SK-N-SH (cell line): Measurements from ENCODE around the gene ARF5. TPM values are rescaled to one million over a fixed set of nuclear protein-coding genes. Genes with fewer than 3 reads are reported as not detected.

Experiments used
- CTCF ChIA-PET: fragments of 300-600, 350-600 bp; formaldehyde crosslinking; extraction: SDS; loops from one replicate; lab custom pipeline; 2021; lab: Yijun Ruan, JAX
- POLR2A ChIA-PET: fragments of 350-600 bp; sonication (Branson Sonifier 250); formaldehyde crosslinking; extraction: SDS; loops from one replicate; lab custom pipeline; 2020; ENCODE audit warnings: antibody characterized with exemption, inconsistent platforms; lab: Yijun Ruan, JAX
- DNase-seq: peaks from one replicate; pipeline ENCODE4 v3.0.0; 2012
- H2AFZ ChIP-seq: fragments of 200-600 bp; sonication (generic); 2 replicates; pipeline ENCODE4 v1.8.1; 2016; ENCODE audit warnings: antibody characterized with exemption, mild to moderate bottlenecking, low read depth
- H3F3A ChIP-seq: fragments of 200-600 bp; sonication (generic); replicated peaks from 2 replicates; pipeline ENCODE3; 2016; ENCODE audit warnings: antibody characterized with exemption, mild to moderate bottlenecking; ENCODE audit not compliant: insufficient read depth
- H3K27ac ChIP-seq, 2 experiments: fragments of 200-500 bp in 1 of 2; fragments of 200-600 bp in 1 of 2; sonication (Bioruptor generic) in 1 of 2; sonication (generic), shearing (Covaris generic) in 1 of 2; 2 replicates each; pipeline versions ENCODE4 v1.5.1 to v1.6.1; 2014 to 2016; ENCODE audit warnings: low read depth in 2 of 2, inconsistent platforms in 1 of 2, low read length in 1 of 2, mild to moderate bottlenecking in 1 of 2, mixed read lengths in 1 of 2
- H3K27me3 ChIP-seq: fragments of 200-600 bp; sonication (generic), shearing (Covaris generic); 2 replicates; pipeline ENCODE4 v1.6.1; 2016; ENCODE audit warnings: mixed run types; ENCODE audit not compliant: insufficient read depth
- H3K36me3 ChIP-seq, 2 experiments: fragments of 200-500 bp in 1 of 2; fragments of 200-600 bp in 1 of 2; sonication (Bioruptor generic) in 1 of 2; sonication (generic) in 1 of 2; replicated peaks in 1 of 2; 2 replicates each; pipeline versions ENCODE3 to v1.5.1; 2014 to 2016; ENCODE audit warnings: low read length in 1 of 2, mild to moderate bottlenecking in 1 of 2; ENCODE audit not compliant: insufficient read depth in 2 of 2, control insufficient read depth in 1 of 2
- H3K4me1 ChIP-seq, 2 experiments: fragments of 200-500 bp in 1 of 2; fragments of 200-600 bp in 1 of 2; sonication (Bioruptor generic) in 1 of 2; sonication (generic), shearing (Covaris generic) in 1 of 2; 2 replicates each; pipeline versions ENCODE4 v1.5.1 to v1.6.1; 2014 to 2016; ENCODE audit warnings: low read depth in 1 of 2, low read length in 1 of 2, mixed run types in 1 of 2; ENCODE audit not compliant: insufficient read depth in 2 of 2, control insufficient read depth in 1 of 2
- H3K4me2 ChIP-seq: fragments of 200-600 bp; sonication (generic), shearing (Covaris generic); 2 replicates; pipeline ENCODE4 v1.6.1; 2017; ENCODE audit warnings: mixed run types
- H3K4me3 ChIP-seq, 2 experiments: fragments of 200-500 bp in 1 of 2; fragments of 200-600 bp in 1 of 2; sonication (Bioruptor generic) in 1 of 2; sonication (generic), shearing (Covaris generic) in 1 of 2; 2 replicates each; pipeline versions ENCODE4 v1.5.1 to v1.8.1; 2014 to 2016; ENCODE audit warnings: low read depth in 2 of 2, inconsistent platforms in 1 of 2, low read length in 1 of 2, mild to moderate bottlenecking in 1 of 2, mixed read lengths in 1 of 2, moderate library complexity in 1 of 2
- H3K79me2 ChIP-seq: fragments of 200-600 bp; sonication (generic); 2 replicates; pipeline ENCODE4 v1.8.1; 2017; ENCODE audit warnings: mild to moderate bottlenecking; ENCODE audit not compliant: insufficient read depth
- H3K9ac ChIP-seq: fragments of 200-600 bp; sonication (generic); 2 replicates; pipeline ENCODE4 v1.6.1; 2017; ENCODE audit warnings: mixed run types
- H3K9me2 ChIP-seq: fragments of 200-600 bp; sonication (generic); 2 replicates; pipeline ENCODE4 v1.6.1; 2017; ENCODE audit warnings: mixed run types
- H3K9me3 ChIP-seq: fragments of 200-600 bp; sonication (generic); 2 replicates; pipeline ENCODE4 v1.6.1; 2017; ENCODE audit warnings: mixed run types, mild to moderate bottlenecking, moderate library complexity
- H4K20me1 ChIP-seq: fragments of 200-600 bp; sonication (generic); 2 replicates; pipeline ENCODE4 v1.6.1; 2017; ENCODE audit warnings: mild to moderate bottlenecking, mixed run types; ENCODE audit not compliant: insufficient read depth
- CHD2 ChIP-seq: fragments of 150-350 bp; IDR thresholded peaks from 2 replicates; pipeline ENCODE4 v1.6.1; 2018; ENCODE audit warnings: low read length; ENCODE audit not compliant: partially characterized antibody
- ELF1 ChIP-seq: IDR thresholded peaks from 2 replicates; pipeline ENCODE4 v1.4.0; 2012
- EZH2phosphoT487 ChIP-seq: fragments of 200-600 bp; sonication (generic); IDR thresholded peaks from 2 replicates; pipeline ENCODE4 v1.6.1; 2017; ENCODE audit warnings: low read depth, mixed run types, mild to moderate bottlenecking, antibody characterized with exemption, moderate library complexity, borderline replicate concordance
- FOSL2 ChIP-seq: IDR thresholded peaks from 2 replicates; pipeline ENCODE4 v1.4.0; 2012; ENCODE audit warnings: low read depth, mild to moderate bottlenecking, moderate library complexity, borderline replicate concordance
- GATA2 ChIP-seq: sonication (generic); formaldehyde crosslinking; IDR thresholded peaks from 2 replicates; pipeline ENCODE4 v1.5.0; 2020; ENCODE audit warnings: mild to moderate bottlenecking, missing genetic modification reagents
- JUND ChIP-seq: IDR thresholded peaks from 2 replicates; pipeline ENCODE4 v1.4.0; 2012
- MXI1 ChIP-seq: IDR thresholded peaks from 2 replicates; pipeline ENCODE4 v1.6.1; 2012; ENCODE audit warnings: mild to moderate bottlenecking, low read depth, low read length, improper control_type of control experiment
- NFIC ChIP-seq: IDR thresholded peaks from 2 replicates; pipeline ENCODE4 v1.4.0; 2012; ENCODE audit warnings: borderline replicate concordance
- RAD21 ChIP-seq: IDR thresholded peaks from 2 replicates; pipeline ENCODE4 v1.6.1; 2012; ENCODE audit warnings: mild to moderate bottlenecking, low read length
- SMC3 ChIP-seq: IDR thresholded peaks from 2 replicates; pipeline ENCODE4 v1.6.1; 2012; ENCODE audit warnings: low read depth, low read length, improper control_type of control experiment
- TAF1 ChIP-seq: IDR thresholded peaks from 2 replicates; pipeline ENCODE4 v1.6.1; 2012; ENCODE audit warnings: low read depth, mild to moderate bottlenecking, low read length, moderate library complexity, borderline replicate concordance
- TCF12 ChIP-seq: IDR thresholded peaks from 2 replicates; pipeline ENCODE4 v1.4.0; 2012
- TEAD4 ChIP-seq: IDR thresholded peaks from 2 replicates; pipeline ENCODE4 v1.4.0; 2012; ENCODE audit warnings: mild to moderate bottlenecking, borderline replicate concordance; ENCODE audit not compliant: insufficient read depth
- WGBS: methylation state at CpG from one replicate; pipeline ENCODE4 v1.1.6; 2017; ENCODE audit warnings: low lambda C conversion rate; 5-methylcytosine and 5-hydroxymethylcytosine counted together
- polyA plus RNA-seq, 3 experiments: library from polyadenylated mRNA; depleted of rRNA; stranded (reverse); fragments of >200 nt; gene quantifications; 2 replicates each; pipeline ENCODE4 v1.2.3, GENCODE V29; 2012
- TF ChIP-seq, protein P1 (sequence below): IDR thresholded peaks from 2 replicates; pipeline ENCODE4 v1.4.0; 2012; ENCODE audit warnings: low read depth
- TF ChIP-seq, protein P2 (sequence below): fragments of 200-600 bp; sonication (generic); IDR thresholded peaks from 2 replicates; pipeline ENCODE4 v1.6.1; 2017; ENCODE audit warnings: antibody characterized with exemption, mild to moderate bottlenecking, moderate library complexity
- TF ChIP-seq, protein P3 (sequence below): fragments of 150-350 bp; IDR thresholded peaks from 2 replicates; pipeline ENCODE4 v1.6.1; 2016; ENCODE audit warnings: mild to moderate bottlenecking, low read depth, low read length
- TF ChIP-seq, protein P4 (sequence below): IDR thresholded peaks from 2 replicates; pipeline ENCODE4 v1.4.0; 2012; ENCODE audit warnings: low read depth, borderline replicate concordance
- TF ChIP-seq, protein P5 (sequence below): fragments of 150-350 bp; IDR thresholded peaks from 2 replicates; pipeline ENCODE4 v1.6.1; 2017; ENCODE audit warnings: antibody characterized with exemption, low read length, low read depth, borderline replicate concordance

The ARF5 gene
- polyA plus RNA-seq, 1 of the 3 experiments (the other 2 are of a cell fraction): 562 TPM

DNA sequence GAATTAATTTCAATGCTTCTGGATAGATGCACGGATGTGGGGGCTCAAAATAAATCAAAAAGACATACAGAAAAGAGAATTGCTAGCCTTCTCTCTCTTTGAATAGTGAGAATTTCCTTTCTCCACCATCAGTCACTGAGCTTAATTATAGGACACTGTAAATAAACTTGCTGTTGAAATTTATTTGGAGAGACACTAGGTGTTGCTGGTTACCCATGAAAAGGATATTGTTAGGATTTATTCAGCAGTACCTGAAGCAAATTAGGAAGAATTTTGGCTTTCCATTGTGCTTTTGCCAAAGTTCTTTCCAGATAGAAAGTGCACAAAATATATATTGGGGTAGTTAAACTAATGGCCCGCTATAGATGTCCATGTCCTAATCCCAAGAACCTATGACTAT, 30.4 kb upstream of the ARF5 start:
- Histone ChIP-seq H3K27me3 (no peaks in the 10 kb centered on the region), H3K4me1 (no peaks in the 10 kb centered on the region), H3K9me3 (no peaks in the 10 kb centered on the region), H3K36me3 (no peaks in the 10 kb centered on the region), H3K9me2 (no peaks in the 10 kb centered on the region), H3F3A (no peaks in the 10 kb centered on the region), H3K9ac (no peak overlapping the region), H2AFZ (no peak overlapping the region), H3K27ac (no peak overlapping the region), H4K20me1 (no peaks in the 10 kb centered on the region), H3K4me3 (no peak overlapping the region), H3K79me2 (no peaks in the 10 kb centered on the region), H3K4me2 (no peak overlapping the region)
- no peak for TF ChIP-seq GATA2 (CRISPR knock-in tag)
- TF ChIP-seq, protein P1, sequence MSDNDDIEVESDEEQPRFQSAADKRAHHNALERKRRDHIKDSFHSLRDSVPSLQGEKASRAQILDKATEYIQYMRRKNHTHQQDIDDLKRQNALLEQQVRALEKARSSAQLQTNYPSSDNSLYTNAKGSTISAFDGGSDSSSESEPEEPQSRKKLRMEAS: no peak
- TF ChIP-seq, protein P2, sequence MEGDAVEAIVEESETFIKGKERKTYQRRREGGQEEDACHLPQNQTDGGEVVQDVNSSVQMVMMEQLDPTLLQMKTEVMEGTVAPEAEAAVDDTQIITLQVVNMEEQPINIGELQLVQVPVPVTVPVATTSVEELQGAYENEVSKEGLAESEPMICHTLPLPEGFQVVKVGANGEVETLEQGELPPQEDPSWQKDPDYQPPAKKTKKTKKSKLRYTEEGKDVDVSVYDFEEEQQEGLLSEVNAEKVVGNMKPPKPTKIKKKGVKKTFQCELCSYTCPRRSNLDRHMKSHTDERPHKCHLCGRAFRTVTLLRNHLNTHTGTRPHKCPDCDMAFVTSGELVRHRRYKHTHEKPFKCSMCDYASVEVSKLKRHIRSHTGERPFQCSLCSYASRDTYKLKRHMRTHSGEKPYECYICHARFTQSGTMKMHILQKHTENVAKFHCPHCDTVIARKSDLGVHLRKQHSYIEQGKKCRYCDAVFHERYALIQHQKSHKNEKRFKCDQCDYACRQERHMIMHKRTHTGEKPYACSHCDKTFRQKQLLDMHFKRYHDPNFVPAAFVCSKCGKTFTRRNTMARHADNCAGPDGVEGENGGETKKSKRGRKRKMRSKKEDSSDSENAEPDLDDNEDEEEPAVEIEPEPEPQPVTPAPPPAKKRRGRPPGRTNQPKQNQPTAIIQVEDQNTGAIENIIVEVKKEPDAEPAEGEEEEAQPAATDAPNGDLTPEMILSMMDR: peak; percentile 31
- TF ChIP-seq TCF12: no peak
- TF ChIP-seq, protein P3, sequence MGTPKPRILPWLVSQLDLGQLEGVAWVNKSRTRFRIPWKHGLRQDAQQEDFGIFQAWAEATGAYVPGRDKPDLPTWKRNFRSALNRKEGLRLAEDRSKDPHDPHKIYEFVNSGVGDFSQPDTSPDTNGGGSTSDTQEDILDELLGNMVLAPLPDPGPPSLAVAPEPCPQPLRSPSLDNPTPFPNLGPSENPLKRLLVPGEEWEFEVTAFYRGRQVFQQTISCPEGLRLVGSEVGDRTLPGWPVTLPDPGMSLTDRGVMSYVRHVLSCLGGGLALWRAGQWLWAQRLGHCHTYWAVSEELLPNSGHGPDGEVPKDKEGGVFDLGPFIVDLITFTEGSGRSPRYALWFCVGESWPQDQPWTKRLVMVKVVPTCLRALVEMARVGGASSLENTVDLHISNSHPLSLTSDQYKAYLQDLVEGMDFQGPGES: no peak
- peak; percentile 42 for TF ChIP-seq RAD21
- no peak for DNase-seq
- WGBS: 35% methylated on average over 2 of the region's 2 CpGs
- POLR2A ChIA-PET: no interaction called here
- CTCF ChIA-PET: no interaction called here

GRCh38 chr7:127566242-127566641, 22.0 kb upstream of the ARF5 start:
- no peak overlapping the region for H2AFZ ChIP-seq
- no peak overlapping the region for H3K4me2 ChIP-seq
- H3K9ac ChIP-seq: no peak overlapping the region
- ChIA-PET POLR2A (no interaction called here), CTCF (interaction anchor here (0.8 to 1.0 kb wide), 2 partner anchors 16 to 62 kb away, joined by 3 to 5 read pairs; no protein-coding TSS in a partner anchor)
- no peaks in the 10 kb centered on the region for H3K36me3 ChIP-seq
- H3K9me2 ChIP-seq: no peaks in the 10 kb centered on the region
- no peaks in the 10 kb centered on the region for H3K9me3 ChIP-seq
- no peaks in the 10 kb centered on the region for H3K27me3 ChIP-seq
- no peak overlapping the region for H3K4me3 ChIP-seq
- H3K27ac ChIP-seq: no peak overlapping the region
- no peak for DNase-seq
- 54% methylated on average over 3 of the region's 3 CpGs for WGBS
- no peaks in the 10 kb centered on the region for H4K20me1 ChIP-seq
- no peaks in the 10 kb centered on the region for H3F3A ChIP-seq
- H3K79me2 ChIP-seq: no peaks in the 10 kb centered on the region
- no peaks in the 10 kb centered on the region for H3K4me1 ChIP-seq
- no peak for TF ChIP-seq TEAD4
- TF ChIP-seq EZH2phosphoT487: no peak
- TF ChIP-seq ELF1: no peak
- no peak for TF ChIP-seq CHD2
- no peak for TF ChIP-seq FOSL2
- TF ChIP-seq, protein P4, sequence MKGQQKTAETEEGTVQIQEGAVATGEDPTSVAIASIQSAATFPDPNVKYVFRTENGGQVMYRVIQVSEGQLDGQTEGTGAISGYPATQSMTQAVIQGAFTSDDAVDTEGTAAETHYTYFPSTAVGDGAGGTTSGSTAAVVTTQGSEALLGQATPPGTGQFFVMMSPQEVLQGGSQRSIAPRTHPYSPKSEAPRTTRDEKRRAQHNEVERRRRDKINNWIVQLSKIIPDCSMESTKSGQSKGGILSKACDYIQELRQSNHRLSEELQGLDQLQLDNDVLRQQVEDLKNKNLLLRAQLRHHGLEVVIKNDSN: no peak
- TF ChIP-seq SMC3: no peak
- TF ChIP-seq MXI1: no peak
- TF ChIP-seq JUND: no peak
- TF ChIP-seq GATA2 (CRISPR knock-in tag): no peak
- TF ChIP-seq RAD21: no peak
- TF ChIP-seq, protein P2: no peak
- TF ChIP-seq NFIC: no peak
- no peak for TF ChIP-seq TAF1
- TF ChIP-seq, protein P5, sequence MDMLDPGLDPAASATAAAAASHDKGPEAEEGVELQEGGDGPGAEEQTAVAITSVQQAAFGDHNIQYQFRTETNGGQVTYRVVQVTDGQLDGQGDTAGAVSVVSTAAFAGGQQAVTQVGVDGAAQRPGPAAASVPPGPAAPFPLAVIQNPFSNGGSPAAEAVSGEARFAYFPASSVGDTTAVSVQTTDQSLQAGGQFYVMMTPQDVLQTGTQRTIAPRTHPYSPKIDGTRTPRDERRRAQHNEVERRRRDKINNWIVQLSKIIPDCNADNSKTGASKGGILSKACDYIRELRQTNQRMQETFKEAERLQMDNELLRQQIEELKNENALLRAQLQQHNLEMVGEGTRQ: no peak
